T-cell (primary cell): ENCODE results near the gene CGNL1. TPM values are rescaled to one million over a fixed set of nuclear protein-coding genes. Genes with fewer than 3 reads are reported as not detected.

Experiments used
- ATAC-seq, 4 experiments: fragments of 200-7000 bp in 3 of 4; fragments of 150-1000 bp in 1 of 4; cut with Tn5 transposase; replicated peaks in 1 of 4; 1 replicate in 3 of 4; 2 replicates in 1 of 4; pipeline ENCODE4 v1.10.0; 2021; ENCODE audit warnings: moderate library complexity in 3 of 4, mild to moderate bottlenecking in 2 of 4, moderate number of reproducible peaks in 1 of 4
- CTCF ChIA-PET, 2 donors: fragments of 300-600 bp; sonication (Branson Sonifier 250); formaldehyde crosslinking; loops; one replicate each; lab custom pipeline; 2022; ENCODE audit warnings: antibody characterized with exemption in 2 of 2; lab: Charles Lee
- POLR2A ChIA-PET, 2 donors: fragments of 300-600 bp; sonication (Branson Sonifier 250); formaldehyde crosslinking; loops; one replicate each; lab custom pipeline; 2022; ENCODE audit warnings: antibody characterized with exemption in 2 of 2; lab: Charles Lee
- DNase-seq, 35 experiments: peaks; one replicate each; pipeline versions ENCODE4 v3.0.0 to v3.0.0-alpha.2; 2013 to 2023
- H3K27ac ChIP-seq: one replicate; pipeline ENCODE4 v1.5.1; 2013; ENCODE audit warnings: low read length
- H3K27me3 ChIP-seq, 2 experiments: replicated peaks in 1 of 2; 1 replicate in 1 of 2; 2 replicates in 1 of 2; pipeline versions ENCODE4 v1.6.1 to v1.7.0; 2013; ENCODE audit warnings: low read length in 1 of 2, mixed read lengths in 1 of 2; ENCODE audit not compliant: control insufficient read depth in 2 of 2, insufficient read depth in 2 of 2; ENCODE audit errors: extremely low read depth in 1 of 2
- H3K36me3 ChIP-seq, 2 donors: 1 replicate in 1 of 2; 2 replicates in 1 of 2; pipeline versions ENCODE4 v1.6.1 to v1.7.0; 2013; ENCODE audit warnings: low read length in 1 of 2; ENCODE audit not compliant: control insufficient read depth in 2 of 2, insufficient read depth in 1 of 2; ENCODE audit errors: extremely low read depth in 1 of 2
- H3K4me1 ChIP-seq, 2 experiments: 1 replicate in 1 of 2; 2 replicates in 1 of 2; pipeline versions ENCODE4 v1.6.1 to v1.7.0; 2013; ENCODE audit warnings: low read length in 2 of 2, mixed read lengths in 1 of 2; ENCODE audit not compliant: insufficient read depth in 2 of 2, control insufficient read depth in 1 of 2; ENCODE audit errors: extremely low read depth in 1 of 2
- H3K4me3 ChIP-seq, 2 donors: 1 replicate in 1 of 2; 2 replicates in 1 of 2; pipeline versions ENCODE4 v1.5.1 to v1.7.0; 2013; ENCODE audit warnings: mild to moderate bottlenecking in 2 of 2, low read length in 1 of 2, moderate library complexity in 1 of 2; ENCODE audit not compliant: control insufficient read depth in 1 of 2; ENCODE audit errors: extremely low read depth in 1 of 2
- H3K9me3 ChIP-seq: 2 replicates; pipeline ENCODE4 v1.7.0; 2013
- H3K27ac Mint-ChIP-seq, 2 donors: one replicate each; pipeline ENCODE4 v1.8.0; 2020 to 2021; ENCODE audit warnings: mild to moderate bottlenecking in 2 of 2, mixed read lengths in 2 of 2
- H3K27me3 Mint-ChIP-seq, 2 donors: one replicate each; pipeline ENCODE4 v1.8.0; 2021 to 2022; ENCODE audit warnings: mixed read lengths in 2 of 2
- H3K36me3 Mint-ChIP-seq: one replicate; pipeline ENCODE4 v1.8.0; 2021; ENCODE audit warnings: mixed read lengths
- H3K4me1 Mint-ChIP-seq, 3 donors: one replicate each; pipeline ENCODE4 v1.8.0; 2020 to 2022; ENCODE audit warnings: mixed read lengths in 3 of 3, mild to moderate bottlenecking in 1 of 3
- H3K4me3 Mint-ChIP-seq, 3 donors: one replicate each; pipeline ENCODE4 v1.8.0; 2020 to 2022; ENCODE audit warnings: mild to moderate bottlenecking in 3 of 3, mixed read lengths in 3 of 3, moderate library complexity in 3 of 3
- H3K9me3 Mint-ChIP-seq, 3 donors: one replicate each; pipeline ENCODE4 v1.8.0; 2020 to 2022; ENCODE audit warnings: mixed read lengths in 3 of 3
- WGBS: methylation state at CpG from one replicate; pipeline ENCODE4 v1.1.5; 2013; ENCODE audit warnings: missing lambda C conversion rate; ENCODE audit not compliant: insufficient coverage; 5-methylcytosine and 5-hydroxymethylcytosine counted together
- total RNA-seq, 35 experiments: library from RNA in 6 of 35; stranded (reverse) in 6 of 35; fragments of 120-200 nt in 1 of 35; gene quantifications; one replicate each; pipeline versions ENCODE4 v1.2.1 to v1.2.4 and lab custom pipeline; 2013 to 2026

The CGNL1 gene
- total RNA-seq, 5 donors from 2014 or later (not counting 1 experiment from before 2014, with no cell fraction given) = 0.13 to 0.18 (median 0.16) TPM; not detected in 2

DNA sequence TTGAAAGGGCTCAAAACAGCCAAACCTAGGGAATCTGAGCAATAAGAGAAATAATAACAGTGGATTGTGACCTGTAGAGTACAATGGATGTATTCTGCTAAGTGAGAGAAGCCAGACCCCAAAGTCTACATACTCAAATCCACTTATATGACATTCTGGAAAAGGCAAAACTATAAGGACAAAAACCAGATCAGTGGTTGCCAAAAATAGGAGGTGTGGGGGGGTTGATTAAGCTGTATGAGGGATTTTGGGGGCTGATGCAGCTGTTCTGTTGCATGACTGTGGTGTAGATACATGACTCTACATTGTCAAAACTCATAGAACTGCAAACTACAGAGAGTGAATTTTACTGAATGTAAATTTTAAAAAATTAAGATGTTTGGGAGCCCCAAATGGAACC is 20.1 kb upstream of the CGNL1 start:
- Mint-ChIP-seq H3K27me3 (peaks cover 13% of the 10 kb centered on the region in 2 donors), H3K27ac (no peak overlapping the region), H3K4me3 (no peak overlapping the region), H3K4me1 (no peaks in the 10 kb centered on the region), H3K9me3 (no peaks in the 10 kb centered on the region), H3K36me3 (no peaks in the 10 kb centered on the region)
- H3K4me3 ChIP-seq = no peak overlapping the region
- no peaks in the 10 kb centered on the region for H3K36me3 ChIP-seq
- no peaks in the 10 kb centered on the region for H3K9me3 ChIP-seq
- ATAC-seq = no peak
- ChIA-PET CTCF (no interaction called here), POLR2A (no interaction called here)
- peaks cover 0 to 12% of the 10 kb centered on the region in 2 experiments for H3K27me3 ChIP-seq
- no peaks in the 10 kb centered on the region for H3K4me1 ChIP-seq
- H3K27ac ChIP-seq = no peak overlapping the region
- DNase-seq = no peak

GRCh38 chr15:57356636-57357035 is 19.7 kb upstream of the CGNL1 start:
- no peaks in the 10 kb centered on the region for H3K4me1 Mint-ChIP-seq
- POLR2A ChIA-PET = no interaction called here
- H3K27ac Mint-ChIP-seq = no peak overlapping the region
- no peak overlapping the region for H3K4me3 ChIP-seq
- no peak for DNase-seq
- H3K9me3 Mint-ChIP-seq = no peaks in the 10 kb centered on the region
- no peaks in the 10 kb centered on the region for H3K9me3 ChIP-seq
- ATAC-seq = no peak
- H3K36me3 Mint-ChIP-seq = no peaks in the 10 kb centered on the region
- no peaks in the 10 kb centered on the region for H3K4me1 ChIP-seq
- CTCF ChIA-PET = no interaction called here
- peaks cover 0 to 12% of the 10 kb centered on the region in 2 experiments for H3K27me3 ChIP-seq
- H3K27ac ChIP-seq = no peak overlapping the region
- H3K27me3 Mint-ChIP-seq = peaks cover 13% of the 10 kb centered on the region in 2 donors
- WGBS = 83% methylated on average over 4 of the region's 4 CpGs
- no peaks in the 10 kb centered on the region for H3K36me3 ChIP-seq
- H3K4me3 Mint-ChIP-seq = no peak overlapping the region

GRCh38 chr15:57357799-57358198 is 18.5 kb upstream of the CGNL1 start:
- no peaks in the 10 kb centered on the region for H3K36me3 ChIP-seq
- POLR2A ChIA-PET = interaction anchor here in 1 of 2 donors (0.5 kb wide), 1 partner anchor 638 kb away, joined by 4 read pairs; no protein-coding TSS in a partner anchor
- ATAC-seq (no peak), DNase-seq (no peak)
- H3K27me3 ChIP-seq = peaks cover 0 to 12% of the 10 kb centered on the region in 2 experiments
- peaks cover 11 to 13% of the 10 kb centered on the region in 2 donors for H3K27me3 Mint-ChIP-seq
- H3K9me3 ChIP-seq = no peaks in the 10 kb centered on the region
- no peak overlapping the region for H3K4me3 Mint-ChIP-seq
- no peaks in the 10 kb centered on the region for H3K9me3 Mint-ChIP-seq
- no peak overlapping the region for H3K27ac ChIP-seq
- H3K27ac Mint-ChIP-seq = no peak overlapping the region
- no peaks in the 10 kb centered on the region for H3K4me1 ChIP-seq
- H3K4me3 ChIP-seq = no peak overlapping the region
- CTCF ChIA-PET = no interaction called here
- H3K36me3 Mint-ChIP-seq = no peaks in the 10 kb centered on the region
- no peaks in the 10 kb centered on the region for H3K4me1 Mint-ChIP-seq
- WGBS = no CpG with 5 or more reads among the region's 1 CpG

GRCh38 chr15:57358571-57358970 is 17.7 kb upstream of the CGNL1 start:
- no peak overlapping the region for H3K4me3 Mint-ChIP-seq
- DNase-seq (no peak), ATAC-seq (no peak)
- no peaks in the 10 kb centered on the region for H3K4me1 ChIP-seq
- H3K36me3 Mint-ChIP-seq = no peaks in the 10 kb centered on the region
- H3K27me3 Mint-ChIP-seq = peaks cover 6 to 13% of the 10 kb centered on the region in 2 donors
- no peaks in the 10 kb centered on the region for H3K9me3 Mint-ChIP-seq
- peaks cover 0 to 7% of the 10 kb centered on the region in 2 experiments for H3K27me3 ChIP-seq
- H3K4me3 ChIP-seq = no peak overlapping the region
- ChIA-PET CTCF (no interaction called here), POLR2A (interaction anchor here in 1 of 2 donors (0.5 kb wide), 1 partner anchor 639 kb away, joined by 4 read pairs; no protein-coding TSS in a partner anchor)
- no peak overlapping the region for H3K27ac Mint-ChIP-seq
- WGBS = no CpG with 5 or more reads among the region's 2 CpGs
- H3K27ac ChIP-seq = no peak overlapping the region
- no peaks in the 10 kb centered on the region for H3K9me3 ChIP-seq
- H3K4me1 Mint-ChIP-seq = no peaks in the 10 kb centered on the region
- no peaks in the 10 kb centered on the region for H3K36me3 ChIP-seq

DNA sequence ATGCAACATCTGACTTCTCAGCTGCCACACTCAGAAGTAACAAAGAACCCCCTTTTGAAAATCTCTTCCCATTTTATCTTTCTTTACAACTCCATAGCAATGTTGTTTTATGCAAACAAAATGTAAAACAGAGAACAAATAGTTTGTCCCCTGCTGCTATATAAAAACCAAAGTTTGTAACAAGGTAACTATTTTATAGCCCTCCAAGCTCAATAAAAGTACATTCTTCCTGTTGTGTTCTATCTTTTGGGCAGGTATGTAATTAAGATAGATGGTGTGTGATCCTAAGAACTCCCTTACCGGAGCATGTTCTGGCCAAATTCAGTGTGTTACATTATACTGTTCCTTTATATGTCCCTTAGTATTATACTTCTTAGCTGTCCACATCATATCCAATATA is 12.6 kb upstream of the CGNL1 start:
- Mint-ChIP-seq H3K4me1 (no peaks in the 10 kb centered on the region), H3K36me3 (no peaks in the 10 kb centered on the region), H3K27ac (peak overlapping the region in 1 of 2 donors; percentile 4), H3K9me3 (no peaks in the 10 kb centered on the region), H3K4me3 (no peak overlapping the region), H3K27me3 (no peaks in the 10 kb centered on the region)
- ChIA-PET POLR2A (no interaction called here), CTCF (no interaction called here)
- no peak for DNase-seq
- Histone ChIP-seq H3K9me3 (no peaks in the 10 kb centered on the region), H3K36me3 (no peaks in the 10 kb centered on the region), H3K27me3 (no peaks in the 10 kb centered on the region), H3K4me1 (no peaks in the 10 kb centered on the region), H3K4me3 (no peak overlapping the region), H3K27ac (no peak overlapping the region)
- WGBS = no CpG with 5 or more reads among the region's 1 CpG
- no peak for ATAC-seq

- no peak for ATAC-seq
- no peaks in the 10 kb centered on the region for H3K9me3 Mint-ChIP-seq
- CTCF ChIA-PET = no interaction called here
Observed at GRCh38 chr15:57364282-57365007, 11.9 kb upstream of the CGNL1 start.

More at GRCh38 chr15:57364282-57365007, 11.9 kb upstream of the CGNL1 start:
- H3K4me3 ChIP-seq = no peak overlapping the region
- no peaks in the 10 kb centered on the region for H3K36me3 ChIP-seq
- no peaks in the 10 kb centered on the region for H3K4me1 ChIP-seq
- H3K9me3 ChIP-seq = no peaks in the 10 kb centered on the region
- no peaks in the 10 kb centered on the region for H3K27me3 Mint-ChIP-seq
- no peak overlapping the region for H3K4me3 Mint-ChIP-seq
- no peak overlapping the region for H3K27ac ChIP-seq
- DNase-seq = no peak
- POLR2A ChIA-PET = no interaction called here
- no peaks in the 10 kb centered on the region for H3K4me1 Mint-ChIP-seq
- peaks cover 0 to 3% of the 10 kb centered on the region in 2 experiments for H3K27me3 ChIP-seq
- H3K27ac Mint-ChIP-seq = no peak overlapping the region
- WGBS = 68% methylated on average over 3 of the region's 9 CpGs
- H3K36me3 Mint-ChIP-seq = no peaks in the 10 kb centered on the region
